ENCODE data around the gene MRPL36.
"Not testable (repeated sequence)": the region's sequence is repeated elsewhere in the genome, so short reads cannot be mapped to it uniquely, and the experiment has no call there.

DNA sequence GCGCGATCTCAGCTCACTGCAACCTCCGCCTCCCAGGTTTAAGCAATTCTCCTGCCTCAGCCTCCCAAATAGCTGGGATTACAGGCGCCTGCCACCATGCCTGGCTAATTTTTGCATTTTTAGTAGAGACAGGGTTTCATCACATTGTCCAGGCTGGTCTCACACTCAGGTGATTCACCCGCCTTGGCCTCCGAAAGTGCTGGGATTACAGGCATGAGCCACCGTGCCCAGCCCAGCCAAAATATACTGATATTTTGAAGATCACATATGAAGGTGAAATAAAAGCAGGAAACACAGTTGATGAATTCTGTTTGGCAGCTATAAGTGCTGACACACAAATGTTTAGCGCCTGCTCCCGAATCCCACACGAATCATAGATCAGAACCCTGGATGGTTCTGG, 44.1 kb upstream of the MRPL36 start:
- TF ChIP-seq, protein P1, sequence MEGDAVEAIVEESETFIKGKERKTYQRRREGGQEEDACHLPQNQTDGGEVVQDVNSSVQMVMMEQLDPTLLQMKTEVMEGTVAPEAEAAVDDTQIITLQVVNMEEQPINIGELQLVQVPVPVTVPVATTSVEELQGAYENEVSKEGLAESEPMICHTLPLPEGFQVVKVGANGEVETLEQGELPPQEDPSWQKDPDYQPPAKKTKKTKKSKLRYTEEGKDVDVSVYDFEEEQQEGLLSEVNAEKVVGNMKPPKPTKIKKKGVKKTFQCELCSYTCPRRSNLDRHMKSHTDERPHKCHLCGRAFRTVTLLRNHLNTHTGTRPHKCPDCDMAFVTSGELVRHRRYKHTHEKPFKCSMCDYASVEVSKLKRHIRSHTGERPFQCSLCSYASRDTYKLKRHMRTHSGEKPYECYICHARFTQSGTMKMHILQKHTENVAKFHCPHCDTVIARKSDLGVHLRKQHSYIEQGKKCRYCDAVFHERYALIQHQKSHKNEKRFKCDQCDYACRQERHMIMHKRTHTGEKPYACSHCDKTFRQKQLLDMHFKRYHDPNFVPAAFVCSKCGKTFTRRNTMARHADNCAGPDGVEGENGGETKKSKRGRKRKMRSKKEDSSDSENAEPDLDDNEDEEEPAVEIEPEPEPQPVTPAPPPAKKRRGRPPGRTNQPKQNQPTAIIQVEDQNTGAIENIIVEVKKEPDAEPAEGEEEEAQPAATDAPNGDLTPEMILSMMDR (IDR thresholded peaks at IDR 0.05) = not testable (repeated sequence)
- not testable (repeated sequence) for TF ChIP-seq SIN3A (IDR thresholded peaks at IDR 0.05; ENCODE audit: borderline replicate concordance, insufficient read depth, low read depth, low read length); POLR2AphosphoS5 (IDR thresholded peaks at IDR 0.05; ENCODE audit: low read depth, low read length); TCF7L2 (IDR thresholded peaks at IDR 0.05; ENCODE audit: low read depth, low read length)
- TF ChIP-seq, protein P2, sequence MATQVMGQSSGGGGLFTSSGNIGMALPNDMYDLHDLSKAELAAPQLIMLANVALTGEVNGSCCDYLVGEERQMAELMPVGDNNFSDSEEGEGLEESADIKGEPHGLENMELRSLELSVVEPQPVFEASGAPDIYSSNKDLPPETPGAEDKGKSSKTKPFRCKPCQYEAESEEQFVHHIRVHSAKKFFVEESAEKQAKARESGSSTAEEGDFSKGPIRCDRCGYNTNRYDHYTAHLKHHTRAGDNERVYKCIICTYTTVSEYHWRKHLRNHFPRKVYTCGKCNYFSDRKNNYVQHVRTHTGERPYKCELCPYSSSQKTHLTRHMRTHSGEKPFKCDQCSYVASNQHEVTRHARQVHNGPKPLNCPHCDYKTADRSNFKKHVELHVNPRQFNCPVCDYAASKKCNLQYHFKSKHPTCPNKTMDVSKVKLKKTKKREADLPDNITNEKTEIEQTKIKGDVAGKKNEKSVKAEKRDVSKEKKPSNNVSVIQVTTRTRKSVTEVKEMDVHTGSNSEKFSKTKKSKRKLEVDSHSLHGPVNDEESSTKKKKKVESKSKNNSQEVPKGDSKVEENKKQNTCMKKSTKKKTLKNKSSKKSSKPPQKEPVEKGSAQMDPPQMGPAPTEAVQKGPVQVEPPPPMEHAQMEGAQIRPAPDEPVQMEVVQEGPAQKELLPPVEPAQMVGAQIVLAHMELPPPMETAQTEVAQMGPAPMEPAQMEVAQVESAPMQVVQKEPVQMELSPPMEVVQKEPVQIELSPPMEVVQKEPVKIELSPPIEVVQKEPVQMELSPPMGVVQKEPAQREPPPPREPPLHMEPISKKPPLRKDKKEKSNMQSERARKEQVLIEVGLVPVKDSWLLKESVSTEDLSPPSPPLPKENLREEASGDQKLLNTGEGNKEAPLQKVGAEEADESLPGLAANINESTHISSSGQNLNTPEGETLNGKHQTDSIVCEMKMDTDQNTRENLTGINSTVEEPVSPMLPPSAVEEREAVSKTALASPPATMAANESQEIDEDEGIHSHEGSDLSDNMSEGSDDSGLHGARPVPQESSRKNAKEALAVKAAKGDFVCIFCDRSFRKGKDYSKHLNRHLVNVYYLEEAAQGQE (IDR thresholded peaks at IDR 0.05; ENCODE audit: insufficient read depth in 1 of 2, low read depth in 2 of 2, low read length in 1 of 2) = not testable (repeated sequence)
